ENCODE measurements around the gene SCGB3A1. TPM values are rescaled to one million over a fixed set of nuclear protein-coding genes. Genes with fewer than 3 reads are reported as not detected.

Gene SCGB3A1
- total and polyA plus RNA-seq, 9 of the 15 experiments (the other 6 are each of a cell fraction or from before 2014, with no cell fraction given), result 0.33 TPM; not detected in 8

DNA sequence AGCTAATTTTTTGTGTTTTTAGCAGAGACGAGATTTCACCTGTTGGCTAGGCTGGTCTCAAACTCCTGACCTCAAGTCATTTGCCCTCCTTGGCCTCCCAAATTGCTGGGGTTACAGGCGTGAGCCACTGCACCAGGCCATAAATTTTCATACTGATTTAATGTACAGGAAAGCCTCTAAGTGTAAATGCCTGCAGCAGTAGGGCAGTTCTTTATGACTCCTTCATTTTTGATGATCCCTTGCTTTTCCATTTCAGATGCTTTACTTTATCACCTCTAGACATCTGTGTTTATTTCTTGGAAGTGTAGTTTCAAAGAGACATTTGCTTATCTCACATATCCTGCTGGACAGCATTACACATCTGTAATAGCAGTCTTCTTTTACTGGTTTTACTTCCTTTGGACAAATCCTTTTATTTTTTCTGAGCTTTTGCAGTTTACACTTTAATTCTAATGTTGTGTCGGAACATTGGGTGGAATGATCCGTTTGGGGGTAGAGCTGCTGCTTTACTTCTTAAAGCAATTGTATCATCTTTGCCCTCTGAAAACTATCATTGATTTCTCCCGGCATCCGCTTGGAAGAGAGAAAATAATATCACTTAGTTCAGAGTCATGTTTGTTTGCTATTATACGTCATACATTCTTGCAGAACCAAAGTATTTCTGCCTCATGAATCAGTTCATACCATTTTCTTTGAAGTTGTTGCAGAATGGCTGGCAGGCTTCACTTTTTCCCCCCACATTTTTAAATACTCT lies 36.0 kb downstream of the SCGB3A1 start (continued):
- TF ChIP-seq ARID2 (IDR thresholded peaks at IDR 0.05), result 0 out of 2 replicates have a peak, but pooled peaks have one; percentile 21
- peak; percentile 91 for TF ChIP-seq PHB2 (IDR thresholded peaks at IDR 0.05; ENCODE audit: low read depth)
- TF ChIP-seq MAFK (IDR thresholded peaks at IDR 0.05; ENCODE audit: low read length), result peak; percentile 23; the same call in 1 of the 2 replicates
- peak; percentile 97 for TF ChIP-seq TCF3 (CRISPR knock-in tag; IDR thresholded peaks at IDR 0.05)
- TF ChIP-seq LCOR (CRISPR knock-in tag; IDR thresholded peaks at IDR 0.05), result 0 out of 2 replicates have a peak, but pooled peaks have one; percentile 22
- TF ChIP-seq, protein P1, sequence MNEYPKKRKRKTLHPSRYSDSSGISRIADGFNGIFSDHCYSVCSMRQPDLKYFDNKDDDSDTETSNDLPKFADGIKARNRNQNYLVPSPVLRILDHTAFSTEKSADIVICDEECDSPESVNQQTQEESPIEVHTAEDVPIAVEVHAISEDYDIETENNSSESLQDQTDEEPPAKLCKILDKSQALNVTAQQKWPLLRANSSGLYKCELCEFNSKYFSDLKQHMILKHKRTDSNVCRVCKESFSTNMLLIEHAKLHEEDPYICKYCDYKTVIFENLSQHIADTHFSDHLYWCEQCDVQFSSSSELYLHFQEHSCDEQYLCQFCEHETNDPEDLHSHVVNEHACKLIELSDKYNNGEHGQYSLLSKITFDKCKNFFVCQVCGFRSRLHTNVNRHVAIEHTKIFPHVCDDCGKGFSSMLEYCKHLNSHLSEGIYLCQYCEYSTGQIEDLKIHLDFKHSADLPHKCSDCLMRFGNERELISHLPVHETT (CRISPR knock-in tag; conservative IDR thresholded peaks at IDR 0.05 in 1 of 2, IDR thresholded peaks at IDR 0.05 in 1 of 2), result 0 out of 4 replicates have a peak, but pooled peaks of 1 of the 2 experiments have one; percentile 39
- peak; percentile 82 for TF ChIP-seq RBBP5 (IDR thresholded peaks at IDR 0.05; ENCODE audit: borderline replicate concordance, insufficient read depth, low read length, poor library complexity, severe bottlenecking)
- TF ChIP-seq KDM4B (IDR thresholded peaks at IDR 0.05; ENCODE audit: borderline replicate concordance in 2 of 2, low read depth in 1 of 2), result no peak
- TF ChIP-seq TAL1 (IDR thresholded peaks at IDR 0.05), result peak; percentile 98
- no peak for TF ChIP-seq ZKSCAN1 (IDR thresholded peaks at IDR 0.05; ENCODE audit: low read depth, low read length)
- TF ChIP-seq, protein P2, sequence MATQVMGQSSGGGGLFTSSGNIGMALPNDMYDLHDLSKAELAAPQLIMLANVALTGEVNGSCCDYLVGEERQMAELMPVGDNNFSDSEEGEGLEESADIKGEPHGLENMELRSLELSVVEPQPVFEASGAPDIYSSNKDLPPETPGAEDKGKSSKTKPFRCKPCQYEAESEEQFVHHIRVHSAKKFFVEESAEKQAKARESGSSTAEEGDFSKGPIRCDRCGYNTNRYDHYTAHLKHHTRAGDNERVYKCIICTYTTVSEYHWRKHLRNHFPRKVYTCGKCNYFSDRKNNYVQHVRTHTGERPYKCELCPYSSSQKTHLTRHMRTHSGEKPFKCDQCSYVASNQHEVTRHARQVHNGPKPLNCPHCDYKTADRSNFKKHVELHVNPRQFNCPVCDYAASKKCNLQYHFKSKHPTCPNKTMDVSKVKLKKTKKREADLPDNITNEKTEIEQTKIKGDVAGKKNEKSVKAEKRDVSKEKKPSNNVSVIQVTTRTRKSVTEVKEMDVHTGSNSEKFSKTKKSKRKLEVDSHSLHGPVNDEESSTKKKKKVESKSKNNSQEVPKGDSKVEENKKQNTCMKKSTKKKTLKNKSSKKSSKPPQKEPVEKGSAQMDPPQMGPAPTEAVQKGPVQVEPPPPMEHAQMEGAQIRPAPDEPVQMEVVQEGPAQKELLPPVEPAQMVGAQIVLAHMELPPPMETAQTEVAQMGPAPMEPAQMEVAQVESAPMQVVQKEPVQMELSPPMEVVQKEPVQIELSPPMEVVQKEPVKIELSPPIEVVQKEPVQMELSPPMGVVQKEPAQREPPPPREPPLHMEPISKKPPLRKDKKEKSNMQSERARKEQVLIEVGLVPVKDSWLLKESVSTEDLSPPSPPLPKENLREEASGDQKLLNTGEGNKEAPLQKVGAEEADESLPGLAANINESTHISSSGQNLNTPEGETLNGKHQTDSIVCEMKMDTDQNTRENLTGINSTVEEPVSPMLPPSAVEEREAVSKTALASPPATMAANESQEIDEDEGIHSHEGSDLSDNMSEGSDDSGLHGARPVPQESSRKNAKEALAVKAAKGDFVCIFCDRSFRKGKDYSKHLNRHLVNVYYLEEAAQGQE (IDR thresholded peaks at IDR 0.05; ENCODE audit: borderline replicate concordance), result peak; percentile 51; the same call in 1 of the 2 replicates
- TF ChIP-seq, protein P2 (CRISPR knock-in tag; IDR thresholded peaks at IDR 0.05; ENCODE audit: low read depth), result no peak
- no peak for TF ChIP-seq CREBBP (IDR thresholded peaks at IDR 0.05; ENCODE audit: low read depth, low read length)
- TF ChIP-seq, protein P3, sequence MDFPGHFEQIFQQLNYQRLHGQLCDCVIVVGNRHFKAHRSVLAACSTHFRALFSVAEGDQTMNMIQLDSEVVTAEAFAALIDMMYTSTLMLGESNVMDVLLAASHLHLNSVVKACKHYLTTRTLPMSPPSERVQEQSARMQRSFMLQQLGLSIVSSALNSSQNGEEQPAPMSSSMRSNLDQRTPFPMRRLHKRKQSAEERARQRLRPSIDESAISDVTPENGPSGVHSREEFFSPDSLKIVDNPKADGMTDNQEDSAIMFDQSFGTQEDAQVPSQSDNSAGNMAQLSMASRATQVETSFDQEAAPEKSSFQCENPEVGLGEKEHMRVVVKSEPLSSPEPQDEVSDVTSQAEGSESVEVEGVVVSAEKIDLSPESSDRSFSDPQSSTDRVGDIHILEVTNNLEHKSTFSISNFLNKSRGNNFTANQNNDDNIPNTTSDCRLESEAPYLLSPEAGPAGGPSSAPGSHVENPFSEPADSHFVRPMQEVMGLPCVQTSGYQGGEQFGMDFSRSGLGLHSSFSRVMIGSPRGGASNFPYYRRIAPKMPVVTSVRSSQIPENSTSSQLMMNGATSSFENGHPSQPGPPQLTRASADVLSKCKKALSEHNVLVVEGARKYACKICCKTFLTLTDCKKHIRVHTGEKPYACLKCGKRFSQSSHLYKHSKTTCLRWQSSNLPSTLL (IDR thresholded peaks at IDR 0.05), result no peak
- TF ChIP-seq CREB1 (IDR thresholded peaks at IDR 0.05), result 0 out of 2 replicates have a peak, but pooled peaks have one; percentile 28
- no peak; the same call in 1 of the 2 replicates for TF ChIP-seq CREB1 (CRISPR knock-in tag; IDR thresholded peaks at IDR 0.05)
